GM12801 (cell line): ENCODE measurements around the gene PDE3B.

Experiments
- TF ChIP-seq, protein P1 (sequence below): IDR thresholded peaks from one replicate; pipeline ENCODE4 v1.5.1; 2011; ENCODE audit warnings: control low read depth; ENCODE audit not compliant: insufficient read length; ENCODE audit errors: extremely low read depth

Gene PDE3B

DNA sequence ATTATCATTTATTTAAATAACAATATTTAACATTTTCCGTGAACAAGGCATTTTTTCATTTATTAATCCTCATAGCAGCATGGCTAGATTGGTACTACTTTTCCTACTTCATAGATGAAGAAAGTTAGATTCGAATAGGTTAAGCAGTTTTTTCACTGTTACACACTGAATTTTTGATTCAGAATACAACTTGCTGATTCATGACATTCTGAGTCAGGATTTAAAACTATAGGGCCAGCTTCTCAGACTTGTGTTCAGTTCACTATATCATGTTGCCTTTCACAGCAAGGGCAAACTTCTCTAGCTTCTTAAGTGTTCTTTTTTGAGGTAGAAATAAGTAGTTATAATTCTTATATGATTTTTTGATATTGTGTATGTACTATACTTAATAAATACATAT is 216.9 kb downstream of the PDE3B start:
- TF ChIP-seq, protein P1, sequence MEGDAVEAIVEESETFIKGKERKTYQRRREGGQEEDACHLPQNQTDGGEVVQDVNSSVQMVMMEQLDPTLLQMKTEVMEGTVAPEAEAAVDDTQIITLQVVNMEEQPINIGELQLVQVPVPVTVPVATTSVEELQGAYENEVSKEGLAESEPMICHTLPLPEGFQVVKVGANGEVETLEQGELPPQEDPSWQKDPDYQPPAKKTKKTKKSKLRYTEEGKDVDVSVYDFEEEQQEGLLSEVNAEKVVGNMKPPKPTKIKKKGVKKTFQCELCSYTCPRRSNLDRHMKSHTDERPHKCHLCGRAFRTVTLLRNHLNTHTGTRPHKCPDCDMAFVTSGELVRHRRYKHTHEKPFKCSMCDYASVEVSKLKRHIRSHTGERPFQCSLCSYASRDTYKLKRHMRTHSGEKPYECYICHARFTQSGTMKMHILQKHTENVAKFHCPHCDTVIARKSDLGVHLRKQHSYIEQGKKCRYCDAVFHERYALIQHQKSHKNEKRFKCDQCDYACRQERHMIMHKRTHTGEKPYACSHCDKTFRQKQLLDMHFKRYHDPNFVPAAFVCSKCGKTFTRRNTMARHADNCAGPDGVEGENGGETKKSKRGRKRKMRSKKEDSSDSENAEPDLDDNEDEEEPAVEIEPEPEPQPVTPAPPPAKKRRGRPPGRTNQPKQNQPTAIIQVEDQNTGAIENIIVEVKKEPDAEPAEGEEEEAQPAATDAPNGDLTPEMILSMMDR: no peak

DNA sequence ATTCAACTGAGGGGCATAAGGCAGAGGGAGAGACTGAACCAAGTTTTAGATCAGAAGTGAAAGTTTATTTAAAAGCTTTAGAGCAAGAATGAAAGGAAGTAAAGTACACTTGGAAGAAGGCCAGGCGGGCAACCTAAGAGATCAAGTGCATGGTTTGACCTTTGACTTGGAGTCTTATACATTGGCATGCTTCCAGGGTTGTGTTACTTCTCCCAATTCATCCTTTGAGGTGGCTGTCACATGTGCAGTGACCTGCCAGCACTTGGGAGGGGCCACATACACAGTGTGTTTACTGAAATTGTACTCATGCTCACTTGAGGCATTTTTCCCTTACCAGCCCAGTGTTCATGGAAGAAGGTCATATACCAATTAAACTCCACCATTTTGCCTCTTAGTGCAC is 218.1 kb downstream of the PDE3B start:
- TF ChIP-seq, protein P1: no peak

DNA sequence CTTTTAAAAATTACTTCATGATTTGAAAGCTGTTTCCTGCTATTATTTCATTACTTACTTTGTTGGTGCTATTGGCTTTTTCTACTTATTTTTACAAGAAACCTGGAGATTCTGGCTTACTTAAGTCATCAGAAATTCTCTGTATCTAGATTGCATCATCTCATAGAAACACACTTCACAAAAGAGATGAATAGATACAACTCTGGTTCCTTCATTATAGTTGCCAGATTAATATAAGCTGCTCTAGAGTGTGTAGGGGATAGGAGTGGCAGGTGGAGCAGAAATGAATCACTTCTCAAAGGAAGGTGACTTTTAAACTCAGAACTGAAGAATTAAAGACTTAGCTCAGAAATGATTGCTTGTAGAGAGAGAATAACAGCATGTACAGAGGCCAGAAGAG is 228.4 kb downstream of the PDE3B start:
- TF ChIP-seq, protein P1: no peak

DNA sequence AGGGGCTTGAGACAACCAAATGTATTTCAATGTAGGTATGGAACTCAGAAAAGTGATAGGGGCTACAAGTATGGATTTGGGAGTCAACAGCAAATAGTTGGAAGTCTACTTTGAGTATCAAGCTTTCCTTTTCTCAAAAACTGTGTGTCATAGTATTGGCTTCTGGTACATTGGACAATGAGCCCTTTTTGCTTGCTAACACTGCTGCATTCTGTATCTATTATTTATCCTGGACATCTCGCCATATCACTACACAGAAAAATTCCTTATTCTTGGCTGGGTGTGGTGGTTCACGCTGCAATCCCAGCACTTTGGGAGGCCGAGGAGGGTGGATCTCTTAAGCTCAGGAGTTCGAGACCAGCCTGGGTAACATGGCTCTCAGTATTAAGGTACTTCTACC is 230.0 kb downstream of the PDE3B start:
- TF ChIP-seq, protein P1: no peak

DNA sequence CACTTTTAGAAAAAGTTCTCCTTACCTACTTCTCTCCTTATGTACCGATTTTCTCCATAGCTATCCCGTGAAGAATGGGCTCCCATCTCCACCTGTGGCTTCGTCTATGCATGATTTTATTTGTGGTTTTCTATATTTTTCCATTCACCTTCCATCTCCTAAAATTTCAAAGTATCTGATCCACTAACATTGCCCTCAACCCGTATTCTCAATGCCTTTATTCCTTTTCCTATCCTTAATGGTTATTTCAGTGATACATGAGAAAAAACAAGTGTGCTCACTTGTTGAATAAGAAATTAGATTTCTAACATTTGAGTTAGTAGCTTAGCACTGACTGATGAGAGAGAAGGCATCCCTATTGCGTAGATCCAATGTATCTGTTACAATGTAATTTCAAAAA is 231.6 kb downstream of the PDE3B start:
- TF ChIP-seq, protein P1: no peak

DNA sequence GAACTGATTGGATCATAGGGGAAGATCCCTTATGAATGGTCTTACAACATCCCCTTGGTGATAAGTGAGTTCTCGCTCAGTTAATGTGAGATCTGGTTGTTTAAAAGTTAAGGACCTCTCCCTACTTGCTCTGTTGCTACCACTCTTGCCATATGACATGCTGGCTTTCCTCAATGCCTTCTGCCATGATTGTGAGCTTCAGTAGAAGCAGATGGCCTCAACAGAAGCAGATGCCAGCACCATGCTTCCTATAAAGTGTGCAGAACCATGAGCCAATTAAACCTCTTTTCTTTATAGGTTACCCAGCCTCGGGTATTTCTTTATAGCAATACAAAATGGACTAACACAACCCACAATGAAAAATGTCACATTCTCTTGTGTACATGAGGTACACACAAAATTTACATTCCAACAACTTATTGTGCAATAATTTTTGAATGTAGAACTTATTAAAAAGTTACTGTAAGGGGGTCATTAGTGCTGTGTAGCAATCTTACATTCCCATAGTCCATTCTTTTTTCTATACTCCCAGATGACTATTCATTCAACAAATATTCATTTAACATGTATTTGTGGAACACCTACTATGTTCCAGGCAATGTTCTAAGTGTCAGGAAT is 238.1 kb downstream of the PDE3B start:
- TF ChIP-seq, protein P1: no peak

DNA sequence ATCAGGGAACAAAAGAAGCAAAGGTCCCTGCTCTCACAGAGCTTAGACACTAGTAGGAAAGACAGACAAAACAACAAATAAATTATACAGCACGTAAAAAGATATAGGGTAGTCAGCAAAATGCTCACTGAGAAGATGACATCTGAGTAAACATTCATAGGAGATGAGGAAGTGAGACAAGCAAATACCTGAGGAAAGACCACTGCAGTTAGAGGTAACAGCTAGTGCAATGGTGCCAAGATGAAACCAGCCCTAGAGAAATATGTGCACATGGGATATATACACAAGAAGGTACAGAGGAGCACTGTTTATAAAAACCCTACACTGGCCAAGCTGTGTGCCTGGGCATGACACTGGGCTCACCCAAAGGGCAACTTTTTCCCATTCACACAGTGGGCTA is 238.6 kb downstream of the PDE3B start:
- TF ChIP-seq, protein P1: no peak
